Thyroid gland (tissue), 4 donors: ENCODE measurements around the gene CDC42EP4.

Experiments used
- POLR2A ChIP-seq, 2 donors: fragments of 450-650 bp; IDR thresholded peaks; one replicate each; pipeline ENCODE4 v1.6.1; 2017; ENCODE audit warnings: antibody characterized with exemption in 2 of 2, mild to moderate bottlenecking in 2 of 2, moderate library complexity in 1 of 2
- TF ChIP-seq, protein P1 (sequence below), 6 experiments: fragments of 200-600 bp in 3 of 6; fragments of 450-650 bp in 3 of 6; sonication (generic) in 3 of 6; IDR thresholded peaks; one replicate each; pipeline ENCODE4 v1.5.1; 2016 to 2019; ENCODE audit warnings: antibody characterized with exemption in 6 of 6, mild to moderate bottlenecking in 2 of 6, inconsistent platforms in 1 of 6, moderate library complexity in 1 of 6

DNA sequence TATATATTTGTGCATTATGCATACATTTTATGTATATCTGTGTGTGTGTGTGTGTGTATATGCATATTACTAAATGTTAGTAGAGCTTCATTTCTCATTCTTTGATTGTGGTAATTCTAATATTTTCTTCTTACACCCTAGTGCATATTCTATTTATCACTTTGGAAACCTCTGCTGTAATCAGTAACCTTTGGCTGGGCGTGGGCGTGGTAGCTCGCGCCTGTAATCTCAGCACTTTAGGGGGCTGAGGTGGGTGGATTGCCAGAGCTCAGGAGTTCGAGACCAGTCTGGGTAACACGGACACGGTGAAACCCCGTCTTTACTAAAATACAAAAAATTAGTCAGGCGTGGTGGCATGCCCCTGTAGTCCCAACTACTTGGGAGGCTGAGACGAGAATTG, 77.1 kb downstream of the CDC42EP4 start:
- TF ChIP-seq, protein P1, sequence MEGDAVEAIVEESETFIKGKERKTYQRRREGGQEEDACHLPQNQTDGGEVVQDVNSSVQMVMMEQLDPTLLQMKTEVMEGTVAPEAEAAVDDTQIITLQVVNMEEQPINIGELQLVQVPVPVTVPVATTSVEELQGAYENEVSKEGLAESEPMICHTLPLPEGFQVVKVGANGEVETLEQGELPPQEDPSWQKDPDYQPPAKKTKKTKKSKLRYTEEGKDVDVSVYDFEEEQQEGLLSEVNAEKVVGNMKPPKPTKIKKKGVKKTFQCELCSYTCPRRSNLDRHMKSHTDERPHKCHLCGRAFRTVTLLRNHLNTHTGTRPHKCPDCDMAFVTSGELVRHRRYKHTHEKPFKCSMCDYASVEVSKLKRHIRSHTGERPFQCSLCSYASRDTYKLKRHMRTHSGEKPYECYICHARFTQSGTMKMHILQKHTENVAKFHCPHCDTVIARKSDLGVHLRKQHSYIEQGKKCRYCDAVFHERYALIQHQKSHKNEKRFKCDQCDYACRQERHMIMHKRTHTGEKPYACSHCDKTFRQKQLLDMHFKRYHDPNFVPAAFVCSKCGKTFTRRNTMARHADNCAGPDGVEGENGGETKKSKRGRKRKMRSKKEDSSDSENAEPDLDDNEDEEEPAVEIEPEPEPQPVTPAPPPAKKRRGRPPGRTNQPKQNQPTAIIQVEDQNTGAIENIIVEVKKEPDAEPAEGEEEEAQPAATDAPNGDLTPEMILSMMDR (IDR thresholded peaks at IDR 0.05), result no peak
- no peak for TF ChIP-seq POLR2A (IDR thresholded peaks at IDR 0.05)
